T-helper 2 cell treated with Interferon-gamma antibody and Interleukin-4, amounts not matched to agents 5 μg/mL and 100 μg/mL, for 36 hours (primary cell): ENCODE measurements around the gene SRMS.

ENCODE experiments used
- DNase-seq: peaks from one replicate; pipeline ENCODE4 v3.0.0; 2021; ENCODE audit warnings: low spot score
- H3K27ac Mint-ChIP-seq: one replicate; pipeline ENCODE4 v1.8.0; 2021; ENCODE audit warnings: mild to moderate bottlenecking, mixed read lengths
- H3K27me3 Mint-ChIP-seq: one replicate; pipeline ENCODE4 v1.8.0; 2021; ENCODE audit warnings: low read depth, mixed read lengths
- H3K36me3 Mint-ChIP-seq: one replicate; pipeline ENCODE4 v1.8.0; 2021; ENCODE audit warnings: low read depth, mixed read lengths
- H3K4me1 Mint-ChIP-seq: one replicate; pipeline ENCODE4 v1.8.0; 2021; ENCODE audit warnings: low read depth, mixed read lengths
- H3K4me3 Mint-ChIP-seq: one replicate; pipeline ENCODE4 v1.8.0; 2022; ENCODE audit warnings: mild to moderate bottlenecking, moderate library complexity, mixed read lengths
- H3K9me3 Mint-ChIP-seq: one replicate; pipeline ENCODE4 v1.8.0; 2021; ENCODE audit warnings: mixed read lengths

The SRMS gene

DNA sequence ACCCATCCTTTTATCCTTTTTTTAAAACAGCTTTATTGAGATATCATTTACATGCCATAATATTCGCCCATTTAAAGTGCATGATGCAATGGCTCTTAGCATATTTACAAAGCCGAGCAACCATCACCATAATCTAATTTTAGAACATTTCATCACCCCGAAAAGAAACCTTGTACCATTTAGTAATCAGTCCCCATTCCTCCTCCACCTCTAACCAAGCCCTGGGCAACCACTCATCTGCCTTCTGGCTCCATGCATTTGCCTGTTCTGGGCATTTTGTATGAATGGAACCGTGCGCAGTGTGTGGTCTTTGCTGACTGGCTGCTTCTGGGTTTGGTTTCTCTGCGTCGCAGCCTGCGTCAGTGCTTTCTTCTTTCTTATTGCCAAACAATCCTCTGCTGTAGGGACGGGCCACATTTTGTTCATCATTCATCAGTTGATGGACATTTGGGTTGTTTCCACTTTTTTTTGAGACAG, 38.4 kb downstream of the SRMS start:
- peaks cover under 1% of the 10 kb centered on the region for H3K9me3 Mint-ChIP-seq
- peaks cover 37% of the 10 kb centered on the region for H3K27me3 Mint-ChIP-seq
- no peak for DNase-seq
- peaks cover 4% of the 10 kb centered on the region for H3K4me1 Mint-ChIP-seq
- H3K4me3 Mint-ChIP-seq, result no peak overlapping the region
- H3K36me3 Mint-ChIP-seq, result no peaks in the 10 kb centered on the region
- no peak overlapping the region for H3K27ac Mint-ChIP-seq

DNA sequence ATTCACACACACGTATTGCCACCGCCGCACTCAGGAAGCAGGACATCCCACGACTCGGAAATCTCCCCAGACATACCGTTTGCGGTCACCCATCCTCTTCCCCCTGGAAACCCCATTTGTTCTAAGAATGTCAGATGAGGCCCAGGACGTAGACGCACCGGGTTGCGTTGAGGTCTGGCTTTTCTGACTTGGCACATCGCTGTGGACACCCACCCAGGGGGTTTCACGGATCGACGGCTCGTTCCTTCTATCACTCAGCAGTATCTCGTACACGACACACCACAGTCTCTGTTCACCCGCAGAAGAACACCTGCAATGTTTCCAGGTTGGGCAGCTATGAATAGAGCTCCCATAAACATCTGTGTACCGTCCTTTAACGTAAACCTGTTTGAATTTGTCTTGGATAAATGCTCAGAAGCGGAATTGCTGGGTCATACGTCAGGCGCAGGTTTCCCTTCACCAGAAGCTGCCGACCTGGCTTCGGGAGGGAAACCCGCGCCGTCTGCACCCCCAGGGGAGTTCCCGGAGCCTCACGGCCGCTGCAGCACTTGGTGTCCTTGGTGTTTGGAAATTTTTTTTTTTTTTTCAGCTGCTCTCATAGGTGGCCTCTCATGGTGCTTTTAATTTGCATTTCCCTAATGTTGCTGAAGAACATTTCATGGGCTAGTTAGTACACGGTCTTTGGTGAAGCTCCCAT, 39.3 kb downstream of the SRMS start:
- Mint-ChIP-seq H3K27ac (no peak overlapping the region), H3K27me3 (peaks cover 36% of the 10 kb centered on the region), H3K36me3 (no peaks in the 10 kb centered on the region), H3K4me3 (no peak overlapping the region), H3K9me3 (peaks cover 3% of the 10 kb centered on the region), H3K4me1 (peaks cover 4% of the 10 kb centered on the region)
- DNase-seq, result peak; percentile 16

DNA sequence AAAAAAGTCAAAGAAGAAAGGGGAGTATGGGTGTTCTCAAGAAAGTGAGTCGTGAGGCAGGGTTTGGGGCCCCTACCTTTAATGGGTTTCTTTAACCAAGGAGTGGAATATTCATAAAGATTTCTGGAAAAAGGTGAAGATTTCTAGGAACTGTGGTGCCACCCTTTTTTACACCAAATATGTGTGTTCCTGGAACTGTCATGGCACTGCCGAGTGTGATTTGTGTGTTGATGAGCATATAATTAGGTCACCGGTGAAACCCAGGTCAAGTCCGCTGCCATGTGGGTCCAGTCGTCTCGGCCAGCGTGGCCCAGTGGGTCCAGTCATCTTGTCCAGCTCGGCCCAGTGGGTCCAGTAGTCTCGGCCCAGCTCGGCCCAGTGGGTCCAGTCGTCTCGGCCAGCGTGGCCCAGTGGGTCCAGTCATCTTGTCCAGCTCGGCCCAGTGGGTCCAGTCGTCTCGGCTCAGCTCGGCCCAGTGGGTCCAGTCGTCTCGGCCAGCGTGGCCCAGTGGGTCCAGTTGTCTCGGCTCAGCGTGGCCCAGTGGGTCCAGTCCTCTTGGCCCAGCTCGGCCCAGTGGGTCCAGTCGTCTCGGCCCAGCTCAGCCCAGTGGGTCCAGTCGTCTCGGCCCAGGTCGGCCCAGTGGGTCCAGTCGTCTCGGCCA, 40.3 kb downstream of the SRMS start:
- H3K4me3 Mint-ChIP-seq, result no peak overlapping the region
- H3K36me3 Mint-ChIP-seq, result no peaks in the 10 kb centered on the region
- peaks cover 3% of the 10 kb centered on the region for H3K9me3 Mint-ChIP-seq
- H3K4me1 Mint-ChIP-seq, result peaks cover 4% of the 10 kb centered on the region
- no peak for DNase-seq
- H3K27ac Mint-ChIP-seq, result no peak overlapping the region
- peaks cover 27% of the 10 kb centered on the region for H3K27me3 Mint-ChIP-seq

DNA sequence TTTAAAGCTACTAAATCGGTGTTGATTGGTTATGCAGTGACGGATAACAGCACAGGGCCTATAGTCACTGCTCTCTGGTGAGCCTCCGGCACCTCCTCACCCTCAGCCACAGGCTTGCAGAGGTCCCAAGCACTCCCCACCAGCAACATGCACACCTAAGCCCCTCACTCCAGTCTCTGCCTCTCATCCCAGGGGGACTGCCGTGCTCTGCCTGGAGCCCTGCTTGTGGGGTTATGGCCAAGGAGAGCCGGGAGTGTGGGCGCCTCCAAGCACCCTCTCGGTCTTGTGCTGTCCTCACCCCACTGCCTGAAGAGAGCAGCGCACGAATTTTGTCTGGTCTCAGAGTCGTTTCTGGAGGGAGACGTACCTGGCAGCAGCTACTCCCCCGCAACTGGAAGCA, 41.8 kb downstream of the SRMS start:
- no peak for DNase-seq
- Mint-ChIP-seq H3K27me3 (peaks cover 30% of the 10 kb centered on the region), H3K9me3 (peaks cover 3% of the 10 kb centered on the region), H3K36me3 (no peaks in the 10 kb centered on the region), H3K27ac (no peak overlapping the region), H3K4me3 (no peak overlapping the region), H3K4me1 (peaks cover 4% of the 10 kb centered on the region)

DNA sequence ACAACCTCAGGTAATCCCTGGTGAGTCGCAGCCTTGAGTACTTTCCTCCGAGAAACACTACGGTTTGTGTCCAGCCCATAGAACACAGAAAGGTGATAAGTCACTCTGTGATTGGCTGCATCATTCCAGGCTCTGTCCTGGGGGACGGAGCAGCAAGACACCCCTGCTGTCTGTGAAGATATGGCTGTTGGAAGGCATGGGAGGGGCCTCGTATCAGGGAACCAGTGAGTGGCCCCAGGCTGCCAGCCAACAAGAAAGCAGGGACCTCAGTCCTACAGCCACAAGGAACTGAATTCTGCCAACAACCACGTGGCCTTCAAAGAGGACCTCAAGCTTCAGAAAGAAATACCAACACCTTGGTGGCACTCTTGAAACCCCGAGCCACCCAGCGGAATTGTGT, 42.3 kb downstream of the SRMS start:
- DNase-seq, result no peak
- H3K27me3 Mint-ChIP-seq, result peaks cover 29% of the 10 kb centered on the region
- H3K4me3 Mint-ChIP-seq, result no peak overlapping the region
- H3K27ac Mint-ChIP-seq, result no peak overlapping the region
- peaks cover 4% of the 10 kb centered on the region for H3K4me1 Mint-ChIP-seq
- H3K36me3 Mint-ChIP-seq, result no peaks in the 10 kb centered on the region
- H3K9me3 Mint-ChIP-seq, result peaks cover 3% of the 10 kb centered on the region

DNA sequence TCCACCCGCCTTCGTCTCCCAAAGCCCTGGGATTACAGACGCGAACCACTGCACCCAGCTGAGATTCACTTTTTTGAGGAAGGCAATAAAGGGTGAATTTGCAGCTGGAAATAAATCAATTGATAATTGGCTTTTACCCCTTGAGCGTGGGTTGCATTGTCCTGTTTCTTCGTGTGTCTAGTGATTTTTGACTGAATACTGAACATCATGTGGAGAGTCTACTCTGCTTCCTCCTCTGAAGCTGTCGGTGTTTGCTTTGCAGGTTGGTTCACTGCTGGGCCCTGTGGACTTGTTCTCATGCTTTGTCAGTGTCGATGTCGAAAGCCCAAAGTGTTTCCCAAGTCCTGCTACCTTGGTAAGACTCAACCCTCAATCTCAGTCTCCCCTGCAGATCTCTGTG, 42.9 kb downstream of the SRMS start:
- H3K4me1 Mint-ChIP-seq, result peaks cover 4% of the 10 kb centered on the region
- H3K27ac Mint-ChIP-seq, result no peak overlapping the region
- DNase-seq, result no peak
- H3K27me3 Mint-ChIP-seq, result peaks cover 25% of the 10 kb centered on the region
- H3K36me3 Mint-ChIP-seq, result no peaks in the 10 kb centered on the region
- H3K4me3 Mint-ChIP-seq, result no peak overlapping the region
- peaks cover 3% of the 10 kb centered on the region for H3K9me3 Mint-ChIP-seq

DNA sequence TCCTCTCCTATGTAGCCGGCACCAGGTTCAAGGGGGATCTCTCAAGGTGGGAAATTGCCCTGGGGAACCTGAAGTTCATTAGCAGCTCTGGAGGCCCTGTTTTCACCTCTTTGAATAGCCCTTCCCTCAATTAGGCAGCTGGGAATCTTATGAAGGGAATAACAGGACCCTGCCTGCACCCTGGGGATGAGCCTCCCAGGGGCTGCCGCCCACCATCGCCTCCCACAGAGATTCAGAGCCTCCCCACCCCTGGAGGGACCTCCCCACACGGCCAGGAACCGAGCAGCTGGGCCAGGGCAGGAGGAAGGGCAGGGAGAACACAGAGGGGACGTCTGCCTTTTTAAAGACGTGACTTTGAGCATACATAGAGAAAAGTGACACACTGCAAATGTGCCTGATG, 44.0 kb downstream of the SRMS start:
- no peak for DNase-seq
- H3K4me3 Mint-ChIP-seq, result no peak overlapping the region
- peaks cover 19% of the 10 kb centered on the region for H3K27me3 Mint-ChIP-seq
- H3K36me3 Mint-ChIP-seq, result no peaks in the 10 kb centered on the region
- H3K9me3 Mint-ChIP-seq, result peaks cover 3% of the 10 kb centered on the region
- peaks cover 4% of the 10 kb centered on the region for H3K4me1 Mint-ChIP-seq
- H3K27ac Mint-ChIP-seq, result no peak overlapping the region

DNA sequence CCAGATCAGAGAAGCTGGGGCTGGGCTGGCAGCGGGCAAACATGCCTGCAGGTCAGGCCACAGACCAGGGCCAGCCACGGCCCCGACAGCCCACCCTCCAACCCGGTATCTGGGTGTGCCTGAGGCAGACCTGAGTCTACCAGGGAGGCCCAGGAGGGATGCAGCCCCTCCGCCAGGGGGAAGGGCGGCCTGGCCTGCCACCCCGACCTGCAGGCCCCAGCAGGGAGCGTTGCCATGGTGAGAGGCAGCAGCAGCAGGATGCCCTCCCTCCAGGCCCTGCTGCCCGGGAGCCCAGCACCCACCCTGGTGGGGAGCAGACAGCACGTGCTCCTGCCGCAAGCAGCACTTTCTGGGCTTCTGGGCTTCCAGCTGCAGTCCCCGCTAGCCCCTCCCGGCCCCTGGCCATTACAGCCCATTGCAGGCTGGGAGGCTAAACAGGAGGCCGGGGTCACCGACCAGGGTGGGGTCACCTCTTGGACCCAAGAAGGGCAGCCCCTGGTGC, 44.8 kb downstream of the SRMS start:
- Mint-ChIP-seq H3K27me3 (peaks cover 17% of the 10 kb centered on the region), H3K36me3 (no peaks in the 10 kb centered on the region), H3K9me3 (peaks cover 3% of the 10 kb centered on the region), H3K4me3 (no peak overlapping the region), H3K27ac (no peak overlapping the region), H3K4me1 (peaks cover 1% of the 10 kb centered on the region)
- DNase-seq, result no peak

DNA sequence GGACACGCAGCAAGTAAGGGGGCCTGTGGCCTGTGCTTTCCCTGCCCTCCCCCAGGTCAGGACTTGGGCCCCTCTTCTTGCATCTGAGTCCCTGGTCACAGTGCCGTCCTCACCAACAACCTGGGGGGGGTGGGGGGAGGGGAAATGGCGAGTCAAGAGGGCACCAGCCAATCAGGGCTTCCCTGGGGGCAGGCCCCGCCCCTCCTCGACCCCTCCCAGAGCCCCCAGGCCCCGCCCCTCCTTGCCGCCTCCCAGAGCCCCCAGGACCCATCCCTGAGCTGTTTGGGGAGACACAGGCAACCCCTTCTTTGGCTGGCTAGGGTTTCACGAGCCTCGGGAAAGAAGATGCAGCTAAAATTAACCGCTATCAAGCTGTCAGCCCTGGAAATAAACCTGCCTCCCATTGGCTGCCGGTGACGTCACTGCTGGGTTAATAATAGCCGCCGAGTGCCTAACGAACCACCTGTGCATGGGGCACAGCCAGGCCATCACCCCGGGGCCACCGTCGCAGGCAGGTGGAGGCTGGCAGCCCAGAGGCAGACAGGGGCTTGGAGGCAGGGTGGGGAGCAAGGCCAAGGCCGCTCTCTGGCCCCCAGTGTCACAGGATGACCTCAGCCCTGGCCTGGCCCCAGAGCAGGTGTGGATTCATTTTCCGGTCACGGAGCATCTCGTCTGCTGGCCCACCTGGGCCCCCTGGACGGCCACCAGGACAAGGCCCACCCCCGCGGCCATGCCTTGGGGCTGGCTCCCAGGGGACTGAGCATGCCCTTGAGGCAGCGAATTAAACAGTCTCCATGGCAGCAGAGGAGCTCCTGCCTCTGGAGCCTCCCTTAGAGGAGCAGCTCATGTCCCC, 45.5 kb downstream of the SRMS start:
- H3K27ac Mint-ChIP-seq, result no peak overlapping the region
- no peak overlapping the region for H3K4me3 Mint-ChIP-seq
- no peak for DNase-seq
- H3K27me3 Mint-ChIP-seq, result peaks cover 21% of the 10 kb centered on the region
- H3K36me3 Mint-ChIP-seq, result no peaks in the 10 kb centered on the region
- H3K4me1 Mint-ChIP-seq, result peaks cover 1% of the 10 kb centered on the region
- H3K9me3 Mint-ChIP-seq, result peaks cover 3% of the 10 kb centered on the region

DNA sequence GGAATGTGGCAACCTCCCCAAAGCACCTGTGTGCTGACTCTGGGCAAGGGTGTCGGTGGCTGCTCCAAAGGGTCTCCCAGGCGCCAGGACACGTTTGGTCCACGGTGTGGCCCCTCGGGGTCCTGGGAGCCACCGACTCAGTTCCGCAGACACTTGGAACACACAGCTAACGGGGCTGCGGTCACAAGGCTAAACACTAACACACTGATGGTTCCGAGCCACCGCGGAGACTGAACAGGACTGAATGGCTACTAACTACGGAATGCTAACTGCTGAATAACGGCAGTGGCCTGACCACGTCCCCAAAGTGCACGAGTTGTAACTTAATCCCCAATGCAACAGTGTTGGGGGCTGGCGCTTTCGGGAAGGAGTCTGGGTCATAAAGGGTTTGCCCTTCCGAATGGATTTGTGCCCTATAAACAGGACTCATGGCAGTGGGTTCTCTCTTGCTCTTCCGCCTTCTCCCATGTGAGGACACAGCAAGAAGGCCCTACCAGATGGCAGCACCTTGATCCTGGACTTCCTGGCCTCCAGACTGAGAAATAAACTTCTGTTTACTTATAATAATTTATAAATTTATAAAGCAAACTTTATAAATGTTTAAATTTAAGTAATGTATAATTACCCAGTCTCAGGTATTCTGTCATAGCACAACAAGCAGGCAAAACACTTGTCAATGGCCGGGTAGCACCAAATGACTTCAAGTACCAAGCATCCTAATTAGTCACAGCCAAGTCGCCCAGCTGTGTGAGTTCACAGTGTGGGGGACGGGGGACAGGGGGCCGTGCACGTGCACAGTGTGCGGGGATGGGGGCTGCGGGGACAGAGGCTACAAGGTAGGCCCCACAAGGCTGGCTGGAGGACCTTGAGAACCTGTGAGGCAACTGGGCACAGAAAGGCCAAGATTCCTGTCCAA, 46.4 kb downstream of the SRMS start:
- Mint-ChIP-seq H3K27me3 (peaks cover 30% of the 10 kb centered on the region), H3K4me3 (no peak overlapping the region)
- no peak for DNase-seq

DNA sequence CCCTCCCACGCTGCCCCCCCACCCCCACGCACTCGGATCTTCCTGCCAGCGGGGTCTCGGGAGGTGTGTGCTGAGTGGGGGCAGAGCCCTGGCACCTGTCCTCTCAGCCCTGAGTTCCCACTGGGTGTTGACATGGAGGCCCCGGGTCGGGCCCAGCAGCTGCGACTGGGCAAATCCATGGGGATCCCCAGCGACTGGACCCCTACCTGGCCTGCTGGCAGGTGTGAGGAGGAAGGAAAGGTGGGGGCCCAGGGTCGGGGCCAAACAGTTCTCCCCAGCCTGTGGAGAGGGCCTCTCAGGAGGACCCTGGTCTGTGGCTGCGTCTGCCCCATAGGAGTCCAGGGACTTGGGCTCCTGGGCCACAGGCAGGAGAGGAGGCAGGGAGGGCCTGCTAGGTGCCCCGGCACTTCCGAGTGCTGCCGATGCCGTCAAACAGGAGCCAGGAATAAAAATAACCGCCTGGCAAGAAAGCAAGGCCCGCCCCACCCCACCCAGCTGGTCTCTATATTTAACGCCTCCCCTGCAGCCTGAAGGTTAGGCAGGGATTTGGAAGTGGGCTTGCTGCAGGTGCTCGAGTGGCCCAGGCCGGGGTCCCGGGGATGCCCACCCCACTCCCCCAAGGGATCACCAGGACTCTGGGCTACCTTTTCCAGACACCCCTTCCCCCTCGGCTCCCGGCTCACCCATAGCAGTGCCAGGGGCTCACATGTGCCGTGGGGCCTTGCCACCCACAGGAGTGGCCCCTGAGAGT, 47.2 kb downstream of the SRMS start:
- no peak overlapping the region for H3K27ac Mint-ChIP-seq
- no peak overlapping the region for H3K4me3 Mint-ChIP-seq
- DNase-seq, result no peak
- no peaks in the 10 kb centered on the region for H3K36me3 Mint-ChIP-seq
- H3K27me3 Mint-ChIP-seq, result peaks cover 31% of the 10 kb centered on the region
- peaks cover 3% of the 10 kb centered on the region for H3K9me3 Mint-ChIP-seq
- H3K4me1 Mint-ChIP-seq, result no peaks in the 10 kb centered on the region

More for the DNA sequence above, 46.4 kb downstream of the SRMS start:
- Mint-ChIP-seq H3K27ac (no peak overlapping the region), H3K9me3 (peaks cover 3% of the 10 kb centered on the region), H3K4me1 (no peaks in the 10 kb centered on the region), H3K36me3 (no peaks in the 10 kb centered on the region)

DNA sequence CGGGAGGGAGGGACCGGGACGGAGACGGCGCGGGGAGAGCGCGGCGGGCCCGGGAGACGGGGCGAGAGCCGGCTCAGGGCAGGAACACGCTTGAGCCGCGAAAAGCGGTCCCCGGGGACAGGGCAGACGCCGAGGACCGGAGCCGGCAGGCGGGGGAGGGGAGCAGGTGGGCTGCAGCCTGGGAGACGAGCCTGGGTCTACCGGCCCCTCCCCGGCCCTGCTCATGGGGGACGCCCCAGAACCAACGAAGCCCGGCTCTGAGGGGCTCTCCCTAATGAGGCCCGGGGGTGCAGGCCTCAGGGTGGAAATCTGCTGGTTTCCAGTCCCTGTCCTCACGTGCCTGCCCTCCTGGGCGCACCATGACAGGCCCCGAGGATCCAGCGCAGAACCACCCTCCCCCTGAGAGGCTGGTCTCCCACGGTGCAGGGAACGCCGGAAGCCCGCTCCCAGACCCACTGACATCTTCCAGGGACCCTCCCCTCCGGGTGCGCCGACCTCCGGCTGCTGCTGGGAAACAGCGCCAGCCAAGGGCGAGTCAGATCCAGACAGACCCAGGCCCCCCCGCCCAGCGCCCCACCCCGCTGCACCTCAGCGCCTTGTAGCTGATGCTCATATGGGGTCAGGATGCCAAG, 48.1 kb downstream of the SRMS start:
- H3K27ac Mint-ChIP-seq, result no peak overlapping the region
- no peak overlapping the region for H3K4me3 Mint-ChIP-seq
- H3K4me1 Mint-ChIP-seq, result no peaks in the 10 kb centered on the region
- H3K36me3 Mint-ChIP-seq, result no peaks in the 10 kb centered on the region
- DNase-seq, result no peak
- H3K9me3 Mint-ChIP-seq, result peaks cover 3% of the 10 kb centered on the region
- peaks cover 28% of the 10 kb centered on the region for H3K27me3 Mint-ChIP-seq
